CD4-positive, alpha-beta memory T cell (primary cell): Measurements from ENCODE around the gene B9D2. TPM values are rescaled to one million over a fixed set of nuclear protein-coding genes. Genes with fewer than 3 reads are reported as not detected.

Source experiments
- CTCF ChIA-PET: fragments of 350-600 bp; sonication (Branson Sonifier 250); formaldehyde crosslinking; loops from one replicate; lab custom pipeline; 2021; ENCODE audit warnings: inconsistent platforms; ENCODE audit not compliant: partially characterized antibody; lab: Charles Lee
- POLR2A ChIA-PET: fragments of 350-600 bp; sonication (Branson Sonifier 250); formaldehyde crosslinking; loops from one replicate; lab custom pipeline; 2021; ENCODE audit not compliant: partially characterized antibody; lab: Charles Lee
- DNase-seq, 5 donors: peaks; one replicate each; pipeline versions ENCODE4 v3.0.0 to v3.0.0-alpha.2; 2020 to 2022; ENCODE audit warnings: mixed read lengths in 1 of 5
- H3K27ac ChIP-seq: one replicate; pipeline ENCODE4 v1.7.0; 2013; ENCODE audit warnings: low read depth, low read length
- H3K27me3 ChIP-seq: 2 replicates; pipeline ENCODE4 v1.7.0; 2013; ENCODE audit warnings: mild to moderate bottlenecking, low read length, moderate library complexity; ENCODE audit not compliant: insufficient read depth
- H3K36me3 ChIP-seq: 2 replicates; pipeline ENCODE4 v1.7.0; 2013; ENCODE audit warnings: mild to moderate bottlenecking, low read length, moderate library complexity; ENCODE audit not compliant: insufficient read depth
- H3K4me1 ChIP-seq: 2 replicates; pipeline ENCODE4 v1.7.0; 2013; ENCODE audit warnings: mild to moderate bottlenecking, low read length, moderate library complexity; ENCODE audit not compliant: insufficient read depth
- H3K4me3 ChIP-seq, 2 donors: one replicate each; pipeline ENCODE4 v1.7.0; 2013; ENCODE audit warnings: low read length in 2 of 2, mild to moderate bottlenecking in 1 of 2
- H3K9me3 ChIP-seq, 2 donors: one replicate each; pipeline ENCODE4 v1.7.0; 2013; ENCODE audit warnings: low read length in 2 of 2, control low read depth in 1 of 2; ENCODE audit not compliant: control insufficient read depth in 1 of 2
- H3K27ac Mint-ChIP-seq, 7 donors: one replicate each; pipeline ENCODE4 v1.8.0; 2020 to 2021; ENCODE audit warnings: mixed read lengths in 7 of 7, mild to moderate bottlenecking in 6 of 7, inconsistent platforms in 3 of 7, moderate library complexity in 3 of 7
- H3K27me3 Mint-ChIP-seq, 2 donors: one replicate each; pipeline ENCODE4 v1.8.0; 2020 to 2021; ENCODE audit warnings: mixed read lengths in 2 of 2
- H3K36me3 Mint-ChIP-seq, 2 donors: one replicate each; pipeline ENCODE4 v1.8.0; 2020 to 2021; ENCODE audit warnings: mixed read lengths in 2 of 2, inconsistent platforms in 1 of 2, mild to moderate bottlenecking in 1 of 2
- H3K4me1 Mint-ChIP-seq, 4 donors: one replicate each; pipeline ENCODE4 v1.8.0; 2020 to 2021; ENCODE audit warnings: mixed read lengths in 4 of 4, mild to moderate bottlenecking in 1 of 4
- H3K4me3 Mint-ChIP-seq, 8 donors: one replicate each; pipeline ENCODE4 v1.8.0; 2020 to 2021; ENCODE audit warnings: mixed read lengths in 8 of 8, mild to moderate bottlenecking in 7 of 8, moderate library complexity in 6 of 8, inconsistent platforms in 3 of 8
- H3K9me3 Mint-ChIP-seq, 8 donors: one replicate each; pipeline ENCODE4 v1.8.0; 2020 to 2021; ENCODE audit warnings: mixed read lengths in 8 of 8, mild to moderate bottlenecking in 5 of 8, inconsistent platforms in 3 of 8, moderate library complexity in 1 of 8
- intact Hi-C: fragments of 100-400 bp; cut with micrococcal nuclease; formaldehyde crosslinking; loops from one replicate; pipeline ENCODE4 v1.15.1; 2023
- polyA plus RNA-seq, 2 donors: library from polyadenylated mRNA; unstranded; fragments of 300-500 nt; fragmentation: Illumina TruSeq; gene quantifications; one replicate each; pipeline ENCODE4 v1.2.3, GENCODE V29; 2021
- total RNA-seq, 2 experiments: library from RNA; stranded (reverse); gene quantifications; one replicate each; pipeline ENCODE4 v1.2.3, GENCODE V29; 2021

Gene B9D2
- total and polyA plus RNA-seq, 4 experiments from 2014 or later = 11.6 to 22.4 (median 14.0) TPM

GRCh38 chr19:41356984-41357739 is 6.8 kb downstream of the B9D2 start:
- Histone ChIP-seq H3K4me3 (no peak overlapping the region), H3K9me3 (no peaks in the 10 kb centered on the region), H3K27ac (peak overlapping the region; percentile 50), H3K27me3 (no peaks in the 10 kb centered on the region), H3K36me3 (no peaks in the 10 kb centered on the region), H3K4me1 (peaks cover 50% of the 10 kb centered on the region)
- peaks cover 0 to 18% of the 10 kb centered on the region in 2 donors for H3K36me3 Mint-ChIP-seq
- ChIA-PET POLR2A (interaction anchor here (0.5 to 13.8 kb wide), 10 partner anchors 6 to 192 kb away, joined by 3 to 273 read pairs (median 4); partner anchors contain the start of genes B9D2, CCDC97 and HNRNPUL1), CTCF (interaction anchor here (0.8 to 3.4 kb wide), 9 partner anchors 16 to 505 kb away, joined by 3 to 19 read pairs (median 4); no protein-coding TSS in a partner anchor)
- peaks cover 35 to 66% (median 46%) of the 10 kb centered on the region in 4 donors for H3K4me1 Mint-ChIP-seq
- peak overlapping the region; percentile 86 to 95 (median 93) for H3K27ac Mint-ChIP-seq
- intact Hi-C loops = no loop called here
- peak overlapping the region; percentile 20 to 87 (median 78) for H3K4me3 Mint-ChIP-seq
- no peaks in the 10 kb centered on the region for H3K27me3 Mint-ChIP-seq
- DNase-seq = peak in 2 of 5 donors; percentile 32 to 46
- H3K9me3 Mint-ChIP-seq = peaks cover 0 to 2% (median 0%) of the 10 kb centered on the region in 8 donors

- Histone ChIP-seq H3K4me3 (no peak overlapping the region), H3K27me3 (no peaks in the 10 kb centered on the region), H3K27ac (peak overlapping the region; percentile 40), H3K9me3 (no peaks in the 10 kb centered on the region), H3K4me1 (peaks cover 50% of the 10 kb centered on the region), H3K36me3 (no peaks in the 10 kb centered on the region)
- POLR2A ChIA-PET = interaction anchor here (0.9 to 13.8 kb wide), 6 partner anchors 8 to 193 kb away, joined by 3 to 273 read pairs (median 160); partner anchors contain the start of genes B9D2, CCDC97 and HNRNPUL1
- intact Hi-C loops = loop anchor here (2.0 kb wide), 1 partner anchor 85 kb away; no protein-coding TSS in a partner anchor
- Mint-ChIP-seq H3K27me3 (no peaks in the 10 kb centered on the region), H3K27ac (peak overlapping the region; percentile 68 to 95 (median 91)), H3K4me3 (peak overlapping the region in 7 of 8 donors; percentile 51 to 79 (median 64)), H3K9me3 (peaks cover 0 to 6% (median 0%) of the 10 kb centered on the region in 8 donors), H3K4me1 (peaks cover 37 to 66% (median 50%) of the 10 kb centered on the region in 4 donors), H3K36me3 (peaks cover 0 to 28% of the 10 kb centered on the region in 2 donors)
- CTCF ChIA-PET = interaction anchor here (1.0 to 3.4 kb wide), 14 partner anchors 8 to 151 kb away, joined by 3 to 30 read pairs (median 4); partner anchors contain the start of gene B9D2
- no peak for DNase-seq
Measured at GRCh38 chr19:41355802-41356201, 8.1 kb downstream of the B9D2 start.

GRCh38 chr19:41355035-41355434 is 8.9 kb downstream of the B9D2 start:
- peak overlapping the region in 7 of 8 donors; percentile 39 to 79 (median 64) for H3K4me3 Mint-ChIP-seq
- Histone ChIP-seq H3K27me3 (no peaks in the 10 kb centered on the region), H3K4me3 (no peak overlapping the region), H3K27ac (peak overlapping the region; percentile 40), H3K36me3 (no peaks in the 10 kb centered on the region), H3K9me3 (no peaks in the 10 kb centered on the region), H3K4me1 (peaks cover 58% of the 10 kb centered on the region)
- DNase-seq = no peak
- ChIA-PET CTCF (interaction anchor here (0.6 to 3.4 kb wide), 11 partner anchors 9 to 151 kb away, joined by 3 to 30 read pairs (median 5); partner anchors contain the start of gene B9D2), POLR2A (interaction anchor here (0.9 to 13.8 kb wide), 6 partner anchors 8 to 91 kb away, joined by 3 to 273 read pairs (median 160); partner anchors contain the start of genes B9D2, CCDC97 and HNRNPUL1)
- no peaks in the 10 kb centered on the region for H3K27me3 Mint-ChIP-seq
- peaks cover 0 to 6% (median 0%) of the 10 kb centered on the region in 8 donors for H3K9me3 Mint-ChIP-seq
- peaks cover 39 to 69% (median 53%) of the 10 kb centered on the region in 4 donors for H3K4me1 Mint-ChIP-seq
- H3K27ac Mint-ChIP-seq = peak overlapping the region; percentile 68 to 94 (median 89)
- peaks cover 0 to 30% of the 10 kb centered on the region in 2 donors for H3K36me3 Mint-ChIP-seq
- intact Hi-C loops = loop anchor here (2.0 kb wide), 1 partner anchor 86 kb away; no protein-coding TSS in a partner anchor

GRCh38 chr19:41354343-41354953 is 9.5 kb downstream of the B9D2 start:
- Histone ChIP-seq H3K9me3 (no peaks in the 10 kb centered on the region), H3K36me3 (no peaks in the 10 kb centered on the region), H3K4me1 (peaks cover 64% of the 10 kb centered on the region), H3K4me3 (no peak overlapping the region), H3K27me3 (no peaks in the 10 kb centered on the region), H3K27ac (peak overlapping the region; percentile 91)
- H3K4me1 Mint-ChIP-seq = peaks cover 44 to 69% (median 56%) of the 10 kb centered on the region in 4 donors
- H3K4me3 Mint-ChIP-seq = peak overlapping the region; percentile 68 to 90 (median 81)
- H3K9me3 Mint-ChIP-seq = peaks cover 0 to 6% (median 0%) of the 10 kb centered on the region in 8 donors
- peaks cover 0 to 36% of the 10 kb centered on the region in 2 donors for H3K36me3 Mint-ChIP-seq
- peak overlapping the region; percentile 89 to 99 (median 96) for H3K27ac Mint-ChIP-seq
- H3K27me3 Mint-ChIP-seq = no peaks in the 10 kb centered on the region
- CTCF ChIA-PET = interaction anchor here (0.6 to 3.4 kb wide), 11 partner anchors 8 to 150 kb away, joined by 3 to 30 read pairs (median 5); partner anchors contain the start of gene B9D2
- intact Hi-C loops = loop anchor here (1.0 to 5.0 kb wide), 4 partner anchors 9 to 198 kb away; no protein-coding TSS in a partner anchor
- DNase-seq = peak in 1 of 5 donors; percentile 51
- POLR2A ChIA-PET = interaction anchor here (0.9 to 13.8 kb wide), 6 partner anchors 8 to 90 kb away, joined by 3 to 273 read pairs (median 160); partner anchors contain the start of genes B9D2, CCDC97 and HNRNPUL1

- Mint-ChIP-seq H3K4me1 (peaks cover 51 to 73% (median 61%) of the 10 kb centered on the region in 4 donors), H3K4me3 (peak within 1 kb of the TSS; percentile 90 to 100 (median 99)), H3K9me3 (peaks cover 0 to 6% (median 0%) of the 10 kb centered on the region in 8 donors), H3K27me3 (no peaks in the 10 kb centered on the region), H3K36me3 (peaks cover 5 to 41% of the 10 kb centered on the region in 2 donors), H3K27ac (peak within 1 kb of the TSS; percentile 89 to 99 (median 98))
- ChIA-PET POLR2A (interaction anchor here (0.7 to 13.8 kb wide), 18 partner anchors 9 to 576 kb away, joined by 3 to 273 read pairs (median 12); partner anchors contain the start of genes B9D2, CCDC97, DMAC2 and EXOSC5), CTCF (interaction anchor here (1.6 to 3.1 kb wide), 9 partner anchors 7 to 57 kb away, joined by 4 to 48 read pairs (median 12); partner anchors contain the start of gene B9D2)
- H3K27me3 ChIP-seq = no peaks in the 10 kb centered on the region
- peak; percentile 93 to 95 (median 94) for DNase-seq
- H3K9me3 ChIP-seq = no peaks in the 10 kb centered on the region
- H3K27ac ChIP-seq = peak within 1 kb of the TSS; percentile 91
- peaks cover 68% of the 10 kb centered on the region for H3K4me1 ChIP-seq
- H3K4me3 ChIP-seq = peak within 1 kb of the TSS; percentile 68 to 88
- no peaks in the 10 kb centered on the region for H3K36me3 ChIP-seq
- intact Hi-C loops = loop anchor here (1.0 to 5.0 kb wide), 5 partner anchors 10 to 199 kb away; partner anchors contain the start of genes BCKDHA and EXOSC5
Measured at GRCh38 chr19:41353466-41354342, 10.2 kb downstream of the B9D2 start, which contains the start of gene TGFB1. TGFB1 (minus strand) TSS chr19:41353922; CDS start chr19:41353044, 878 bp downstream.
